T-helper 1 cell (primary cell): ENCODE results near the gene ERP44.
"Not testable (repeated sequence)": the region's sequence is repeated elsewhere in the genome, so short reads cannot be mapped to it uniquely, and the experiment has no call there.

Experiments
- DNase-seq, 5 donors: peaks; one replicate each; pipeline ENCODE4 v3.0.0-alpha.2; 2012 to 2020

ERP44 gene

GRCh38 chr9:100099722-100100042, 882 bp upstream of the ERP44 start:
- DNase-seq: no peak

- DNase-seq: peak; percentile 11 to 28 (median 17)
Observed at GRCh38 chr9:100098046-100098886, 534 bp downstream of the ERP44 start.

GRCh38 chr9:100096378-100096916, 2.4 kb downstream of the ERP44 start:
- no peak for DNase-seq

- not testable (repeated sequence) for DNase-seq
Observed at GRCh38 chr9:100094411-100094810, 4.4 kb downstream of the ERP44 start.

- no peak for DNase-seq
Observed at GRCh38 chr9:100092066-100092465, 6.7 kb downstream of the ERP44 start.

- DNase-seq: no peak
Observed at GRCh38 chr9:100091650-100092049, 7.2 kb downstream of the ERP44 start.

GRCh38 chr9:100090880-100091279, 7.9 kb downstream of the ERP44 start:
- no peak for DNase-seq

GRCh38 chr9:100088202-100088601, 10.6 kb downstream of the ERP44 start:
- DNase-seq: no peak

- no peak for DNase-seq
Observed at GRCh38 chr9:100087218-100087617, 11.6 kb downstream of the ERP44 start.

GRCh38 chr9:100086097-100086635, 12.6 kb downstream of the ERP44 start:
- peak in 1 of 5 donors; percentile 18 for DNase-seq

GRCh38 chr9:100084734-100085133, 14.1 kb downstream of the ERP44 start:
- DNase-seq: peak in 1 of 5 donors; percentile 56

GRCh38 chr9:100084128-100084453, 14.7 kb downstream of the ERP44 start:
- DNase-seq: no peak

GRCh38 chr9:100083448-100084127, 15.2 kb downstream of the ERP44 start:
- no peak for DNase-seq

GRCh38 chr9:100082782-100083181, 16.0 kb downstream of the ERP44 start:
- DNase-seq: no peak

GRCh38 chr9:100076256-100076655, 22.5 kb downstream of the ERP44 start:
- DNase-seq: not testable (repeated sequence)

- no peak for DNase-seq
Observed at GRCh38 chr9:100074989-100075388, 23.8 kb downstream of the ERP44 start.

GRCh38 chr9:100074093-100074492, 24.7 kb downstream of the ERP44 start:
- DNase-seq: no peak

GRCh38 chr9:100072805-100073204, 26.0 kb downstream of the ERP44 start:
- no peak for DNase-seq

GRCh38 chr9:100071271-100071670, 27.5 kb downstream of the ERP44 start:
- DNase-seq: no peak

GRCh38 chr9:100070104-100071041, 28.4 kb downstream of the ERP44 start:
- no peak for DNase-seq

GRCh38 chr9:100069068-100069467, 29.7 kb downstream of the ERP44 start:
- DNase-seq: not testable (repeated sequence)

GRCh38 chr9:100067990-100068389, 30.8 kb downstream of the ERP44 start:
- DNase-seq: not testable (repeated sequence)

GRCh38 chr9:100066539-100066938, 32.3 kb downstream of the ERP44 start:
- DNase-seq: no peak
